ENCODE data around the gene PRORP. TPM values are rescaled to one million over a fixed set of nuclear protein-coding genes. Genes with fewer than 3 reads are reported as not detected.

The PRORP gene
- total and polyA plus RNA-seq, 2 of the 8 experiments (the other 6 are each of a cell fraction or from before 2014, with no cell fraction given): 30.0 to 44.8 TPM

GRCh38 chr14:35083530-35084150, 38.7 kb upstream of the PRORP start:
- 95% methylated on average over 8 of the region's 8 CpGs; no CpG with 5 or more reads in 1 of the 2 experiments for WGBS, 2 experiments (ENCODE audit: extremely low coverage in 1 of 2, insufficient coverage in 1 of 2, insufficient read length in 1 of 2, insufficient replicate concordance in 2 of 2, low coverage in 1 of 2, low lambda C conversion rate in 2 of 2, missing lambda C conversion rate in 1 of 2)
- TF ChIP-seq TCF12 (IDR thresholded peaks at IDR 0.05; ENCODE audit: low read depth, low read length): no peak
- TF ChIP-seq FOSL1 (IDR thresholded peaks at IDR 0.05; ENCODE audit: insufficient read depth, low read depth, low read length): no peak
- TF ChIP-seq BCL11A (IDR thresholded peaks at IDR 0.05; ENCODE audit: low read depth in 2 of 2, low read length in 2 of 2): no peak
- TF ChIP-seq NRF1 (IDR thresholded peaks at IDR 0.05; ENCODE audit: low read depth, low read length): no peak
- TF ChIP-seq CEBPB (IDR thresholded peaks at IDR 0.05; ENCODE audit: low read depth, low read length): no peak
- no peak for TF ChIP-seq RFX5 (IDR thresholded peaks at IDR 0.05; ENCODE audit: borderline replicate concordance, low read depth, low read length)
- TF ChIP-seq SIN3A (conservative IDR thresholded peaks at IDR 0.05 in 1 of 2, IDR thresholded peaks at IDR 0.05 in 1 of 2; ENCODE audit: low read depth in 1 of 2, low read length in 2 of 2): no peak
- no peak for TF ChIP-seq SRF (IDR thresholded peaks at IDR 0.05; ENCODE audit: low read depth, low read length)
- TF ChIP-seq SIX5 (IDR thresholded peaks at IDR 0.05; ENCODE audit: low read depth, low read length): no peak
- TF ChIP-seq POLR2A (IDR thresholded peaks at IDR 0.05; ENCODE audit: control extremely low read depth in 1 of 2, low read depth in 2 of 2, low read length in 2 of 2): no peak

More at GRCh38 chr14:35083530-35084150, 38.7 kb upstream of the PRORP start:
- ChIA-PET POLR2A (ENCODE audit: partially characterized antibody) (interaction anchor here (0.6 to 0.9 kb wide), 4 partner anchors 38 to 539 kb away, joined by 3 to 5 read pairs (median 3); partner anchors contain the start of gene PPP2R3C), CTCF (ENCODE audit: partially characterized antibody) (no interaction called here)
- Histone ChIP-seq H3K79me1 (ENCODE audit: low read depth, low read length) (no peaks in the 10 kb centered on the region), H2AK5ac (ENCODE audit: low read depth, low read length) (no peak overlapping the region), H3K36me3 (ENCODE audit: control insufficient read depth in 2 of 4, insufficient read depth in 4 of 4, low read length in 3 of 4) (peaks cover 5 to 37% (median 10%) of the 10 kb centered on the region in 4 experiments; a peak in 7 of 8 replicates), H3K4me1 (replicated peaks in 1 of 4; ENCODE audit: control insufficient read depth in 3 of 4, insufficient read depth in 4 of 4, low read length in 3 of 4) (no peaks in the 10 kb centered on the region), H4K91ac (replicated peaks; ENCODE audit: insufficient read length, low read length) (no peak overlapping the region), H2BK20ac (ENCODE audit: low read length) (no peak overlapping the region), H2BK120ac (replicated peaks; ENCODE audit: low read depth, low read length) (no peak overlapping the region), H3K56ac (replicated peaks; ENCODE audit: insufficient read length, low read depth, low read length) (no peak overlapping the region), H3K9ac (replicated peaks in 1 of 4; ENCODE audit: extremely low read depth in 1 of 4, low read depth in 3 of 4, low read length in 3 of 4) (no peak overlapping the region), H3K4me2 (ENCODE audit: insufficient read depth in 1 of 2, low read depth in 2 of 2, low read length in 2 of 2) (no peak overlapping the region), H4K20me1 (replicated peaks in 1 of 2; ENCODE audit: control insufficient read depth in 1 of 2, insufficient read depth in 2 of 2, low read length in 2 of 2) (no peaks in the 10 kb centered on the region), H2AFZ (ENCODE audit: low read length) (no peak overlapping the region), H3K27ac (ENCODE audit: low read depth, low read length) (no peak overlapping the region), H3K27me3 (replicated peaks in 1 of 4; ENCODE audit: control insufficient read depth in 3 of 4, extremely low read depth in 1 of 4, insufficient read depth in 3 of 4, low read length in 3 of 4) (no peaks in the 10 kb centered on the region), H3K4me3 (ENCODE audit: extremely low read depth in 1 of 4, insufficient read depth in 2 of 4, low read depth in 3 of 4, low read length in 4 of 4) (no peak overlapping the region), H3K18ac (ENCODE audit: extremely low read depth, low read length) (no peak overlapping the region), H3K9me3 (ENCODE audit: insufficient read depth in 2 of 2, low read depth in 1 of 2, low read length in 1 of 2) (no peaks in the 10 kb centered on the region), H2BK12ac (ENCODE audit: low read depth, low read length) (no peak overlapping the region), H2BK5ac (ENCODE audit: low read depth, low read length) (no peak overlapping the region), H3K23ac (ENCODE audit: insufficient read length) (no peak overlapping the region), H3K23me2 (ENCODE audit: low read depth, low read length) (no peaks in the 10 kb centered on the region), H2BK15ac (ENCODE audit: low read length) (no peak overlapping the region), H3K79me2 (ENCODE audit: control insufficient read depth in 1 of 2, insufficient read depth in 2 of 2, low read length in 2 of 2) (no peaks in the 10 kb centered on the region), H3K14ac (ENCODE audit: insufficient read length) (no peak overlapping the region), H3K4ac (replicated peaks; ENCODE audit: insufficient read length, low read depth, low read length) (no peak overlapping the region), H4K5ac (ENCODE audit: insufficient read length, low read depth, low read length) (no peak overlapping the region), H4K8ac (ENCODE audit: extremely low read depth, insufficient read depth, low read length) (no peak overlapping the region)
- no peak for FAIRE-seq
- DNase-seq (ENCODE audit: low read depth in 1 of 2, low spot score in 2 of 2): no peak

All from H1 (cell line).